GM20431 (cell line): ENCODE measurements around the gene CD83.

ENCODE experiments used
- in situ Hi-C: fragments of 300-500 bp; cut with MseI, MboI; formaldehyde crosslinking; loops from one replicate; pipeline ENCODE4 v1.15.0; 2020; ENCODE audit warnings: low sequenced_read_pairs; ENCODE audit not compliant: unreplicated experiment

Gene CD83

DNA sequence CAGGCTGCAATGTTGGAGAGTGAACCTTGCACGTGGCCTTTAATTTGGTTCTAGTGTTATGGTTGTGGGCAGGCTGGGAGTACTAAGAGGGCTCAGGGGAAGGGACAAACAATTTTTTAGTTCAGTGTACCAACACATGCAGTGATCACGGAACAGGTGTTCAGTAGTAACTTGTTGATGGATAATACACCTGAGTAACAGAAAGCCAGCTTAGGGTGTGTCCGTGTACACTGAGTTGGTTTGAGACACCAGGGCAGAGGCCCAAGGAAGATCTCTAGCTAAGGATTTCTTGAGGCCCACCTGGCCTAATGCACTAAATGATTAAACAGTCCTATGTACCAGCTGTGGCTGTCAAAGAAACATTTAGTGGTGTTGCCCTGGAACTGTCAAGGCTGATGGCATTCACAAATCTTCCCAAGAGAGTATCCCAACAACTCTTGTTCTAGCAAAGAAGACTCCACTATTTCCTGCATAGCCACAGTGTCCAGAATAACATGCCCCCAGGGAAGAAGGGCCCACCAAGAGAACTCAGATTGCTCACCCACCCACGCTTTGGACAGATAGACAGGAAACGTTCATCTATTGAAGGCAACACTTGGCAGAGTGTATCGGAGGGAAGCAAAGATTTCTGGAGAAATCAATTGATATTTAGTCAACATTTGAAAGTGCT lies 60.0 kb downstream of the CD83 start:
- in situ Hi-C loops = no loop called here

DNA sequence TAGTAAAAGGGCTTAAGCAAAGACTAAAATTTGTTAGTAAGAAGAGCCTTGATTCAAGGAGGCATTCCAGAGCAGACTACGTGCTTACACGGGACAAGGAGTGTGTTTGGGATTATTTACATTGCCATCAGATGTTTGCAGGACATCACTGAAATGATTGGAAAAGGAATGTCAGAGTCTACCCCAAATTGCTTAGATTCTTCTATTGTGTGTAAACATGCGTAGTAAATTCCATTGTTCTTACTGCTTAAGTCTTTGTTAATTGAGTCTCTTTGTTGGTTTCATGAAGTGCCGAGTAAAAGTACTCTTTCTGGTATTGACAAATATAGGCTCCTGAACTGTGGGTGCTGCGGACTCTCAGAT lies 60.5 kb downstream of the CD83 start:
- in situ Hi-C loops = no loop called here

DNA sequence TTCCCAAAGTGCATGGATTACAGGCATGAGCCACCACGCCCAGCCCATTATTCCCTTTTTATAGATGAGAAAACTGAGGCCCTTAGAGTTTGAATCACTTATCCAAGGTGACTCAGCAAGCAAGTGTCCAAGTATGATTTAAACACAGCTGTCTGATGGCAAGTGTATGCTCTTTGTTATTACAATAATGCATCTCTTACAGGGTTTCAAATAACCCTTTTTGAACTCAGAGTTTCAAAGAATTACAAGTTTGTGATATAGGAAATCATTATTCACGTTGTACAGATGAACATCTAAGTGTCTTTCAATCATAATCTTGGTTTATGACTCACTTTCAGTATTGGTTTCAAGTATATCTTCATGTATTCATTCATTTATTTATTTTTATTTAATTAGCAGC lies 63.0 kb downstream of the CD83 start:
- in situ Hi-C loops = no loop called here

DNA sequence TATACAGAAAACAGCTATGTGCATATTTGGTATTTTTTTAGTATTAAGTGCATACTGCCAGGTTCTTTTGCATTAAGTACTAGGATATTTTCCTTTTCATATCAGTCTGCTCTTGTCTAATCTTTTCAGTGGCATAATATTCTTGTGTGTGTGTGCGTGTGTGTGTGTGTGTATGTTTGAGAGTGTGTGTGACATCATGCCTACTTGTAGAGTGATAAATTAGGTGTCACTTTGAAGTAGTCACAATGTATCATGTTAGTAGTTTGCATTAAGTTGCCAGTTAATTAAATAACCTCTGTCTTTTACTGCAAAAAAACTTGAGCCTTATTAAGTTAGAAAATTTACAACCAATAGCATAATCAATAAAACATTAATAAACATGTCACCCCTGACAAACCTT lies 65.3 kb downstream of the CD83 start:
- in situ Hi-C loops = no loop called here
